ENCODE data around the gene HPS5. TPM values are rescaled to one million over a fixed set of nuclear protein-coding genes. Genes with fewer than 3 reads are reported as not detected.
A peak's percentile ranks its signal among the peaks of the same experiment; 100 is the strongest.
"Not testable (repeated sequence)": the region's sequence is repeated elsewhere in the genome, so short reads cannot be mapped to it uniquely, and the experiment has no call there.

The HPS5 gene
- total RNA-seq, 1 donor from 2014 or later = 76.3 TPM

DNA sequence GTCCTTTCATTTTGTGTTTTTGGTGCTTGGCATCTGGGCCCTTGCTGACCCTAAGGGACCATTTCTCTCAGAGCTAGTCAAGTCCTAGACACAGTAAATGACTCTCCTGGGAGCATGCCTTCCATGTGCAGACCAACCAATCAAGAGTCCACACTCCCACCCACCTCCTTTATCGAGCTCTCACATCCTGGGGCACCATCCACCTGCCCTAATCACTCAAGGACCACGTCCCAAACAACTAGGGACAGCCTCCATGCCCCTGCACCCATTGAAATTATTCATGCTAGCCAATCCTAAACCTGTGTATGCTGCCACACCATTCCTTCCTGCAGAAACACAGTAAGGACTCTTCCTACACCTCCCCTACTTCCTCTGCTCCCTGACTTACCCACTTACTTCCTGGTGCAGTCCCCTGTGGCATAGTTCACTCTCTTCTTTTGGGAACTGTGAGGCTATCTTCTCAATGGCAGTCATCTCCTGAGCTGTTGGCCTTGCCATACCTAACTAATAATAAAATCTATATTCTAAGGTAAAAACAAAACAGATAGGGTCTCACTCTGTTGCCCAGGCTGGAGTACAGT lies 67.1 kb downstream of the HPS5 start:
- no peaks in the 10 kb centered on the region for H3K9me3 Mint-ChIP-seq (ENCODE audit: unreplicated experiment)
- no peak overlapping the region for H3K4me3 Mint-ChIP-seq (ENCODE audit: unreplicated experiment)
- TF ChIP-seq, protein P1, sequence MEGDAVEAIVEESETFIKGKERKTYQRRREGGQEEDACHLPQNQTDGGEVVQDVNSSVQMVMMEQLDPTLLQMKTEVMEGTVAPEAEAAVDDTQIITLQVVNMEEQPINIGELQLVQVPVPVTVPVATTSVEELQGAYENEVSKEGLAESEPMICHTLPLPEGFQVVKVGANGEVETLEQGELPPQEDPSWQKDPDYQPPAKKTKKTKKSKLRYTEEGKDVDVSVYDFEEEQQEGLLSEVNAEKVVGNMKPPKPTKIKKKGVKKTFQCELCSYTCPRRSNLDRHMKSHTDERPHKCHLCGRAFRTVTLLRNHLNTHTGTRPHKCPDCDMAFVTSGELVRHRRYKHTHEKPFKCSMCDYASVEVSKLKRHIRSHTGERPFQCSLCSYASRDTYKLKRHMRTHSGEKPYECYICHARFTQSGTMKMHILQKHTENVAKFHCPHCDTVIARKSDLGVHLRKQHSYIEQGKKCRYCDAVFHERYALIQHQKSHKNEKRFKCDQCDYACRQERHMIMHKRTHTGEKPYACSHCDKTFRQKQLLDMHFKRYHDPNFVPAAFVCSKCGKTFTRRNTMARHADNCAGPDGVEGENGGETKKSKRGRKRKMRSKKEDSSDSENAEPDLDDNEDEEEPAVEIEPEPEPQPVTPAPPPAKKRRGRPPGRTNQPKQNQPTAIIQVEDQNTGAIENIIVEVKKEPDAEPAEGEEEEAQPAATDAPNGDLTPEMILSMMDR (IDR thresholded peaks at IDR 0.05) = no peak
- H3K27ac Mint-ChIP-seq (ENCODE audit: unreplicated experiment) = no peak overlapping the region
- no peaks in the 10 kb centered on the region for H3K36me3 Mint-ChIP-seq (ENCODE audit: unreplicated experiment)
- no peaks in the 10 kb centered on the region for H3K4me1 Mint-ChIP-seq (ENCODE audit: unreplicated experiment)
- H3K27me3 Mint-ChIP-seq (ENCODE audit: unreplicated experiment) = no peaks in the 10 kb centered on the region
- DNase-seq (ENCODE audit: extremely low spot score, unreplicated experiment) = peak; percentile 32

DNA sequence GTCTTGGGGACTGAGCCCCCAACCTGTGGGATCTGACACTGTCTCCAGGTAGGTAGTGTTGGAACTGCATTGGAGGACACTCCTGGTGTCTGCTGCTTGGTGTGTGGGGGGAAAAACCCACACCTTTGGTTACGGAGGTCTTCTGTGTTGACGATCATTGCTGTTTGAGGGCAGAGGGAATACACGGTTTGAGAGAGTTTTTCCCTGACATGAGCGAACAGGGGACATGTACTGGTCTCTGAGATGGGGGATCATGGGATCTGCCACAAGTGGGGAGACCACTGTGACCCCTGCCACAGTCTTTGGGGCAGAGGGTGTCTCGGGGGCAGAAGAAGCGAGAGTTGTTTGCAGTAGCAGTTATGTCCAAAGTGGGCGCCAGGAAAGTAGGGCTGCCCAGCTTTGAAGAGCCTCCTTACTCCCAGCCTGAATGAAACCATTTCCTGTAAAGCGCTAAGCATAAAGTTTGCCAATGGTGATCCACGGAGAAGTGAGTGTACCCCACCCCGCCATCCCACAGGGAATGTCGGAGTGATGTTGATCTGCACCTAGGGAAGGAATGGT lies 68.1 kb downstream of the HPS5 start:
- Mint-ChIP-seq H3K27ac (ENCODE audit: unreplicated experiment) (no peak overlapping the region), H3K27me3 (ENCODE audit: unreplicated experiment) (no peaks in the 10 kb centered on the region), H3K9me3 (ENCODE audit: unreplicated experiment) (no peaks in the 10 kb centered on the region), H3K36me3 (ENCODE audit: unreplicated experiment) (no peaks in the 10 kb centered on the region), H3K4me1 (ENCODE audit: unreplicated experiment) (no peaks in the 10 kb centered on the region), H3K4me3 (ENCODE audit: unreplicated experiment) (no peak overlapping the region)
- DNase-seq (ENCODE audit: extremely low spot score, unreplicated experiment) = peak; percentile 66
- TF ChIP-seq, protein P1 (IDR thresholded peaks at IDR 0.05) = no peak

DNA sequence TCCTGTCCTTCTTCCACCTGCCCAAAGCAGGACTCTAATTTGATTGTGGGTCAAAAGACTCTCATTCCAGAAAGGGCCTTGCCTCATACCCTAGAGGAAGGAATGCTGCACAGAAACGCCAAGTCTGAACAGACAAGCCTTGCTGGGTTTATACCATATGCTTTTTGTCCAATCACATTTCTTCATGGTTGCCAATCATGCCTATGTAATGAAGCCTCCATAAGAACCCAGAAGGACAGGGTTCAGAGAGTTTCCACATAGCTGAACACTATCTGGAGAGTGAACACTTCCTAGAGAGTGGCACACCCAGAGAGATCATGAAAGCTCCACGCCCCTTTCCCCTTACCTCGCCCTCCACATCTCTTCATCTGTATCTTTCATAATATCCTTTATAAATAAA lies 68.7 kb downstream of the HPS5 start:
- no peaks in the 10 kb centered on the region for H3K36me3 Mint-ChIP-seq (ENCODE audit: unreplicated experiment)
- TF ChIP-seq, protein P1 (IDR thresholded peaks at IDR 0.05) = no peak
- no peaks in the 10 kb centered on the region for H3K27me3 Mint-ChIP-seq (ENCODE audit: unreplicated experiment)
- no peaks in the 10 kb centered on the region for H3K9me3 Mint-ChIP-seq (ENCODE audit: unreplicated experiment)
- no peak overlapping the region for H3K4me3 Mint-ChIP-seq (ENCODE audit: unreplicated experiment)
- H3K4me1 Mint-ChIP-seq (ENCODE audit: unreplicated experiment) = no peaks in the 10 kb centered on the region
- H3K27ac Mint-ChIP-seq (ENCODE audit: unreplicated experiment) = no peak overlapping the region
- peak; percentile 21 for DNase-seq (ENCODE audit: extremely low spot score, unreplicated experiment)

DNA sequence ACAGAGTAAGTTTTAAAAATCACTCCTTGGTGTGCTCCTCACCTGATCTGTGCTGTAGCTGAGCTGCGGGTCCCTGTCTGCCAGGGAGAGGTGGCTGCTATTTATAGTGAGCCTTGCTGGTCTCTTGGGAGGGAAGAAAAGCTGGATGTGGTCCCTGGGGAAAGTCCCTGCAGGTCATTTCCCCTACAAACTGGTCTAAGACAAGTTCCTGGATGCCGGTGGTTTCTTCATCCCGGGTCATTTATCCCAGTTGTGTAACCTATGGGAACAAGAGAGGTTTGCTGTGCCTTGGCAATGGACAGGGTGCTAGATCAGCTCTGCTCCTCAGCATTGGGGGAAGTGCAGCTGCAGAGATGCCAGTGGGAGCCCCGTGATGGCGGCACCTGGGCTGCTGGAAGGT lies 73.4 kb downstream of the HPS5 start, which contains the start of gene SAA2:
Gene SAA2, minus strand, starts transcription at position 108 of the 400 bp plus-strand sequence. CDS start 657 bp downstream, outside the sequence.
- peaks cover 1% of the 10 kb centered on the region for H3K27me3 Mint-ChIP-seq (ENCODE audit: unreplicated experiment)
- H3K9me3 Mint-ChIP-seq (ENCODE audit: unreplicated experiment) = peaks cover 2% of the 10 kb centered on the region
- TF ChIP-seq, protein P1 (IDR thresholded peaks at IDR 0.05) = no peak
- H3K36me3 Mint-ChIP-seq (ENCODE audit: unreplicated experiment) = no peaks in the 10 kb centered on the region
- DNase-seq (ENCODE audit: extremely low spot score, unreplicated experiment) = no peak
- H3K4me3 Mint-ChIP-seq (ENCODE audit: unreplicated experiment) = no peak within 1 kb of the TSS
- peaks cover 2% of the 10 kb centered on the region for H3K4me1 Mint-ChIP-seq (ENCODE audit: unreplicated experiment)
- H3K27ac Mint-ChIP-seq (ENCODE audit: unreplicated experiment) = no peak within 1 kb of the TSS

DNA sequence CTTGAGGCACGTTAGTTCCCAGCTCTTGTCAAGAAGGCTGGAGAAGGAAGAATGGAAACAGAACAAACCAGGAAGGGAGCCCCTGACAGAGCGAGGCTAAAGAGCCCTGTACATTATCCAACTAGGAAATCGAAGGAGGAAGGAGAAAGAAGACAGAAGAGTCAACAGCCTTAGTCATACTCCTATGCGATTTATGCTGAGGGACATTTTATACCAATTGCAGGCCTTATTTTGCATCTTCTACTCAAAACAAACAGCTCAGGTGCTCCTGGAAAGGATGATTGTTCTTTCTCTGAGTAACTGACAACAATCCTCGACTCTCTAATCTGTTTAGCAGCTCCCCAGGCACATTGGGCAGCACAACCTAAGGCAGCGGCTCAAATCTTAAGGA lies 74.8 kb downstream of the HPS5 start:
- not testable (repeated sequence) for H3K9me3 Mint-ChIP-seq (ENCODE audit: unreplicated experiment); H3K27ac Mint-ChIP-seq (ENCODE audit: unreplicated experiment); H3K4me1 Mint-ChIP-seq (ENCODE audit: unreplicated experiment); DNase-seq (ENCODE audit: extremely low spot score, unreplicated experiment); H3K36me3 Mint-ChIP-seq (ENCODE audit: unreplicated experiment); H3K4me3 Mint-ChIP-seq (ENCODE audit: unreplicated experiment)
- peaks cover 11% of the 10 kb centered on the region for H3K27me3 Mint-ChIP-seq (ENCODE audit: unreplicated experiment)

DNA sequence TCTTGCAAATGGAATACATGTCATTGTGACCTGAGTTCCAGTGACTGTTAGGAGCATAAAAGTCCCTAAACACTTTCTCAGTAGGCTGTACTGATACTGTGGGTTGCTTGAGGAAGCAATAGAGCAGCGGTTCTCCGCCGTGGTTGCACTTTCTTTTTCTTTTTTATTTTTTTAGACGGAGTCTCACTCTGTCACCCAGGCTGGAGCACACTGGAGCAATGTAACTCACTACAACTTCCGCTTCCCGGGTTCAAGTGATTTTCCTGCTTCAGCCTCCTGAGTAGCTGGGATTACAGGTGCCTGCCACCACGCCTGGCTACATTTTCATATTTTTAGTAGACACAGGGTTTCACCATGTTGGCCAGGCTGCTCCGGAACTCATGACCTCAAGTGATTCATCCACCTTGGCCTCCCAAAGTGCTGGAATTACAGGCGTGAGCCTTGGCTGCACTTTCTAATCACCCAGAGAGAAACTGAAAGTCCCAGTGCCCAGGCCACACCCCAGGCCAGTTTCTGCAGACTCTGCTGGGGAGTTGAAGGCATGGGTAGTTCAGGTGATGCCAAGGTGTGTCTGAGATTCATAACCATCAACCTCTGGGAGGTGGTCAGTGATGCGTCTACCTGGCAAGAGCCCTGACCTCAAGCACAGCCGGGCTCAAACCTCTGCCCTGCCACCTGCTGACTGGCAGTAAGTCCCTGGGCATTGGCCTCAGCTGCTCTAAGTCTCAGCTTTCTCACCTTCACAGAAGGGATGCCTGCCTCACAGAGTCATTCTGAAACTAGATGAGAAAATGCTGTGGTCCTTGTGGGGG lies 75.4 kb downstream of the HPS5 start:
- not testable (repeated sequence) for H3K9me3 Mint-ChIP-seq (ENCODE audit: unreplicated experiment)

More for the DNA sequence above, 75.4 kb downstream of the HPS5 start:
- not testable (repeated sequence) for H3K27ac Mint-ChIP-seq (ENCODE audit: unreplicated experiment); H3K4me3 Mint-ChIP-seq (ENCODE audit: unreplicated experiment); H3K36me3 Mint-ChIP-seq (ENCODE audit: unreplicated experiment); DNase-seq (ENCODE audit: extremely low spot score, unreplicated experiment); H3K4me1 Mint-ChIP-seq (ENCODE audit: unreplicated experiment)
- H3K27me3 Mint-ChIP-seq (ENCODE audit: unreplicated experiment) = peaks cover 14% of the 10 kb centered on the region
